NCI-H69 (cell line): ENCODE results near the gene ZNF486.
"Not testable (repeated sequence)": the region's sequence is repeated elsewhere in the genome, so short reads cannot be mapped to it uniquely, and the experiment has no call there.

Experiments used
- DNase-seq: peaks from one replicate; lab custom pipeline; 2025; lab: John Stamatoyannopoulos, UW

ZNF486 gene

DNA sequence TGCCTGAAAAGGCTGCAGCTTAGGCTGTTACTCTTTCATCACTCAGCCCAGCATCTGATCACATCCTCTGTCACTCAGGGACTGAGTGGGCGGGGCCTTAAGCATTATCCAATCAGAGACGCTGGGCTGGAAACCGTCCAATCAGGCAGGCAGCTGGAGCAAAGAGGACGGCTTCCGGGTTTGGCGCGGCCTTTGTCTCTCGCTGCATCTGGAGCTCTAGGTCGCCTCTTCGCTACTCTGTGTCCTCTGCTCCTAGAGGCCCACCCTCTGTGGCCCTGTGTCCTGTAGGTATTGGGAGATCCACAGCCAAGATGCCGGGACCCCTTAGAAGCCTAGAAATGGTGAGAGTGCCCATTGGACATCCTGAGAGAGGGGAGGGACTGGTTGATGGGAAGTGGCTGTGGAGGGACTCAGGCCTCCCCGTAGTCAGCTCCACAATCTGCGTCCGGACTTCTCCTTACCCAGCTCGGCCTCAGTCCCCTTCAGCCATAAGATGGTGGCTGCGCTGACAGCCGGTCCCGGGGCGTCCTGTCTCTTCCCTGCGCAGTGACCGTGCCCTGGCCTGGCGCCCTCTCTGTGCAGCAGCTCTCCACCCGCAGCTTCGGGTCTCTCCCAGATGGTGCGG is at the start of gene ZNF486:
Gene ZNF486, plus strand, starts transcription at position 195 of the 625 bp plus-strand sequence. Its CDS starts 117 bp downstream, at position 312.
- peak; percentile 99 for DNase-seq

DNA sequence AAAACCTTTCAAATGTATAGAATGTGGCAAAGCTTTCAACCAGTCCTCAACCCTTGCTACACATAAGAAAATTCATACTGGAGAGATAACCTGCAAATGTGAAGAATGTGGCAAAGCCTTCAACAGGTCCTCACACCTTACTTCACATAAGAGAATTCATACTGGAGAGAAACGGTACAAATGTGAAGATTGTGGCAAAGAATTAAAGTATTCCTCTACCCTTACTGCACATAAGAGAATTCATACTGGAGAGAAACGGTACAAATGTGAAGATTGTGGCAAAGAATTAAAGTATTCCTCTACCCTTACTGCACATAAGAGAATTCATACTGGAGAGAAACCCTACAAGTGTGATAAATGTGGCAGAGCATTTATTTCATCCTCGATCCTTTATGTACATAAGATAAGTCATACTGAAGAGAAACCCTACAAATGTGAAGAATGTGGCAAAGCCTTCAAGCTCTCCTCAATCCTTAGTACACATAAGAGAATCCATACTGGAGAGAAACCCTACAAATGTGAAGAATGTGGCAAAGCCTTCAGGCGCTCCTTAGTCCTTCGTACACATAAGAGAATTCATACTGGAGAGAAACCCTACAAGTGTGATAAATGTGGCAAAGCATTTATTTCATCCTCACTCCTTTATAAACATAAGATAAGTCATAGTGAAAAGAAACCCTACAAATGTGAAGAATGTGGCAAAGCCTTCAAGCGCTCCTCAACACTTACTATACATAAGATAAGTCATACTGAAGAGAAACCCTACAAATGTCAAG is 48.8 kb upstream of the ZNF486 start:
- DNase-seq: not testable (repeated sequence)

DNA sequence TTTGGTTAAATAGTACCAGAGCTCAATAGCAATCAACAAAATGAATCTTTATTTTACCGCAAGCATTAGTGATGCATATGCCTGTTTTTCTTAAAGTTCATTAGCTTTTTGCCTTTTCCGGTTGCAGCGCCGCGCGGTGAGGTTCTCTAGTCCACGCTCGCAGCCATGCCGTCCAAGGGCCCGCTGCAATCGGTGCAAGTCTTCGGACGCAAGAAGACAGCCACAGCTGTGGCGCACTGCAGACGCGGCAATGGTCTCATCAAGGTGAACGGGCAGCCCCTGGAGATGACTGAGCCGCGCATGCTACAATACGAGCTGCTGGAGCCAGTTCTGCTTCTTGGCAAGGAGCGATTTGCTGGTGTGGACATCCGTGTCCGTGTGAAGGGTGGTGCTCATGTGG is 42.1 kb upstream of the ZNF486 start:
- DNase-seq: no peak

DNA sequence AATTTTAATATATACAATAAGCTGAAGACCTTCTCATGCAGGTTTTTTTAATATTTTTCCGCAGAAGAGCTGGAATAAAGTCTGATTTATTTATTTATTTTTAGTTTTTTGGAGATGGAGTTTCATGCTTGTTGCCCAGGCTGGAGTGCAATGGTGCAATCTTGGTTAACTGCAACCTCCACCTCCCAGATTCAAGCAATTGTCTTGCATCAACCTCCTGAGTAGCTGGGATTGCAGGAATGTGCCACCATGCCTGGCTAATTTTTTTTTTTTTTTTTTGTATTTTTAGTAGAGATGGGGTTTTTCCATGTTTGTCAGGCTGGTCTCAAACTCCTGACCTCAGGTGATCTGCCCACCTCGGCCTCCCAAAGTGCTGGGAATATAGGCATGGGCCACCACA is 34.1 kb upstream of the ZNF486 start:
- not testable (repeated sequence) for DNase-seq

DNA sequence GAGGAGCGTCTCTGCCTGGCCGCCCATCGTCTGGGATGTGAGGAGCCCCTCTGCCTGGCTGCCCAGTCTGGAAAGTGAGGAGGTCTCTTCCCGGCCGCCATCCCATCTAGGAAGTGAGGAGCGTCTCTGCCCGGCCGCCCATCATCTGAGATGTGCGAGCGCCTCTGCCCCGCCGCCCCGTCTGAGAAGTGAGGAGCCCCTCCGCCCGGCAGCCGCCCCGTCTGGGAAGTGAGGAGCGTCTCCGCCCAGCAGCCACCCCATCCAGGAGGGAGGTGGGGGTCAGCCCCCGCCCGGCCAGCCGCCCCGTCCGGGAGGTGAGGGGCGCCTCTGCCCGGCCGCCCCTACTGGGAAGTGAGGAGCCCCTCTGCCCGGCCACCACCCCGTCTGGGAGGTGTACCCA is 29.3 kb upstream of the ZNF486 start:
- not testable (repeated sequence) for DNase-seq

DNA sequence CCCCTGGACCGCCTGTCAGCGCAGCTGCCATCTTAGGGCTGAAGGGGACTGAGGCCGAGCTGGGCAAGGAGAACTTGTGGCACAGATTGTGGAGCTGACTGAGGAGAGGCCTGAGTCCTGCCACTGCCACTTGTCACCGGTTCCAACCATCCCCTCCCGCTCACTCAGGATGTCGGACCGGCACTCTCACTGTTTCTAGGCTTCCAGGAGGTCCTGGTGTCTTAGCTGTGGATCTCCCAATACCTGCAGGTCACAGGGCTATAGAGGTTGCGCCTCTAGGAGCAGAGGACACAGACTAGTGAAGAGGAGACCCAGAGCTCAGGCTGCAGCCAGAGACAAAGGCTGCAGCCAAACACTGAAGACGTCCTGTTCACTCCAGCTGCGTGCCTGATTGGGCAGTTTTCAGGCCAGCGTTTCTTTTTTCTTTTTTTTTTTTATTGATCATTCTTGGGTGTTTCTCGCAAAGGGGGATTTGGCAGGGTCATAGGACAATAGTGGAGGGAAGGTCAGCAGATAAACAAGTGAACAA is 15.3 kb upstream of the ZNF486 start:
- DNase-seq: no peak

DNA sequence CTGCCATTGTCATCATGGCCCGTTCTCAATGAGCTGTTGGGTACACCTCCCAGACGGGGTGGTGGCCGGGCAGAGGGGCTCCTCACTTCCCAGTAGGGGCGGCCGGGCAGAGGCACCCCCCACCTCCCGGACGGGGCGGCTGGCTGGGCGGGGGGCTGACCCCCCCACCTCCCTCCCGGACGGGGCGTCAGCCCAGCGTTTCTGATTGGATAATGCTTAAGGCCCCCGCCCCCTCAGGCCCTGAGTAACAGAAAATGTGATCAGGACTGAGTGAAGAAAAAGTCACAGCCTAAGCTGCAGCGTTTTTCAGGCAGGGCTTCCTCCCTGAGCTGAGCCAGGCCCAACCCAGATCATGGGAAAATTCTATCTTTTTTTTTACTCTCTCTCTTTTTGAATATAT is 14.5 kb upstream of the ZNF486 start:
- DNase-seq: not testable (repeated sequence)

DNA sequence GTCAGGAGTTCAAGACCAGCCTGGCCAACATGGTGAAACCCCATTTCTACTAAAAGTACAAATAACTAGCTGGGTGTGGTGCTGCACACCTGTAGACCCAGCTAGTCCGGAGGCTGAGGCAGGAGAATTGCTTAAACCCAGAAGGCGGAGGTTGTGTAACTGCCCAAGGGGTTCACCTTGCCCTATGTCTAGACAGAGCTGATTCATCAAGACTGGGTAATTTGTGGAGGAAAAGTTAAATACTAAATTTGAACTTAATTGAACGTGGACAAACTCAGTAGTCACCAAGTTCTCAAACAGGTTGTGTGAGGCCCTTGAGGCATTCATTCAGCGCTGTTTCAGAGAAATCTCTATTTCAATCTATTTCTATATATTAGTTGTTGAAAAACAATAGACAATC is 13.7 kb upstream of the ZNF486 start:
- DNase-seq: peak; percentile 39

DNA sequence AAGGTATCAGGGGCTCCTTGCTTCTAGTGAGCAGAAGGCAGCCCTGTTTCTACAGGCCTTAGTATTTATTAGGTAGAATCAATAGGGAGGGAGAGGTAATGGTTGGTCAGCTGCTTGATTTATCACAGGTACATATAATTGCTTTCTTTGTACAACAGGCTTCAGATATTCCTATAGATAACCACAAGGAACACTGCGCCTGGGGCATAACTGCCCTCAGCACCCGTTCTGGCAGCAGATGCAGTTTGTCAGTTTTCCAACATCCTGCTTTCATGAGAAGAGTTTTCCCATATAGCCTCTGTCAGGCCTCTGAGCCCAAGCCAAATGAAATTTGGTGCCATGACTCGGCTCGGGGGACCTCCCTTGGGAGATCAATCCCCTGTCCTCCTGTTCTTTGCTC is 12.4 kb upstream of the ZNF486 start:
- DNase-seq: peak; percentile 66

DNA sequence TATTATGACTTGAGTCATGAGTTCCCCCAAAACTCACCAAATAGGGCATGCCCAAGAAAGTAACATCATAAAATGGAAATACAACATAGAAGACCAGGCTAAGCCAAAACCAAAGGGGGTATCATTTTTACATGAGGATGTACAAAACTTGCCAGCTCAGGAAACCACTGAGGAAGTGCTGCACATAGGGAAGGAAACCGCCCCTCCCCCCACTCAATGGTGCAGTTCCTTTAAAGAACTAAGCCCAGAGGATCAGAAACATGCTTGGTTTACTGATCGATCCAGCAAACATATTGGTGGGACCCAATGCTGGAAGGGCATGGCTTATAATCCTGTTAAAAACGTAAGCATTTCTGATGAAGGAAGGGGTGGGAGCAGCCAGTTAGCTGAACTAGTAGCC is 4.2 kb upstream of the ZNF486 start:
- no peak for DNase-seq

DNA sequence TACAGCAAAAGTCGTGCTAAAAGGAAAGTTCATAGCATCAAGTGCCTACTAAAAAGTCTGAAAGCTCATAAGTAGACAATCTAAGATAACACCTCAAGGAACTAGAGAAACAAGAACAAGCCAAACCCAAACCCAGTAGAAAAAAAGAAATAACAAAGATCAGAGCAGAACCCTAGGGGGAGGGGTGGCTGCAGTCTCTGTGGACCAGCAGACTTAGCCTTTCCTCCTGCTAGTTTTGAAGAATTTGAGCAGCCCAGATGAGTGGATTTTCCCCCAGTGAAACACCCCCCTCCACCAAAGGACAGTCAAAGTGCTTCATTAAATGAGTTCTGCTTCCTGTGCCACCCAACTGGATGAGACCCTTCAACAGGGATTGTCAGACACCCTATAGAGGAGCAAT is 2.6 kb upstream of the ZNF486 start:
- no peak for DNase-seq

DNA sequence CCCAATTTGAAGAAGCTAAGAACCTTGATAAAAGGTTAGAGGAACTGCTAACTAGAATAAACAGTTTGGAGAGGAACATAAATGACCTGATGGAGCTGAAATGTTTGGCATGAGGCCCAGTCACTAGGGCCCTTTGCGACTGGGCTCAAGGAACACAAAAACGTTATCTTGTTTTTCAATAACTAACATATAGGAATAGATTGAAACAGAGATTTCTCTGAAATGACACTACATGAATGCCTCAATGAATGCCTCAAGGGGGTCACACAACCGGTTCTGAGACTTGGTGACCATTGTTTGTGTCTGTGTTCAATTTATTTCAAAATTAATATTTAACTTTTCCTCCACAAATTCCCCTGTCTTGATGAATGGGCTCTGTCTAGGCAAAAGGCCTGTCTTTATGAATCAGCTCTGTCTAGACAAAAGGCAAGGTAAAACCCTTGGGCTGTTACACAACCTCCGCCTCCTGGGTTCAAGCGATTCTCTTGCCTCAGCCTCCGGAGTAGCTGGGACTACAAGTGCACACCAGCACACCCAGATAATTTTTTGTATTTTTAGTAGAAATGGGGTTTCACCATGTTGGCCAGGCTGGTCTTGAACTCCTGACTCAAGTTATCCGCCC is 932 bp upstream of the ZNF486 start:
- DNase-seq: no peak

DNA sequence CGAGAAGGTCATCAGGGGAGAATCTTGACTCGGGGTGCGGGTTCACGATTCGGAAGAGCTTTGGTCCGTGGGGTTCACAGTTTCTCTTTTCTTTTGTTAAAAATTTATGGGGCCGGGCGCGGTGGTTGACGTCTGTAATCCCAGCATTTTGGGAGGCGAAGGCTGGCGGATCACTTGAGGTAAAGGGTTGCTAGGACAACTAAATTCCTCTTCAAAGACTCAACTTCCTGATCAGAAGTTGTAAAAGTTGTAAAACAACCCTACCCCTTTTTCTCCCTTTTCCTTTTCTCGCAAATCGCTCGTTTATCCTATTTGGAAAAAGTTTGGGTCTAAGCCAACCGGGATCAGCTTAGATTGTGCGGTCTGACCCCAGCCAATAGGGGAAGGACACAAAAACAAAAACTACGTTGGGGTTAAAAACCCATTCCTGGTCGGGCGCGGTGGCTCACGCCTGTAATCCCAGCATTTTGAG is 673 bp downstream of the ZNF486 start:
- DNase-seq: no peak

DNA sequence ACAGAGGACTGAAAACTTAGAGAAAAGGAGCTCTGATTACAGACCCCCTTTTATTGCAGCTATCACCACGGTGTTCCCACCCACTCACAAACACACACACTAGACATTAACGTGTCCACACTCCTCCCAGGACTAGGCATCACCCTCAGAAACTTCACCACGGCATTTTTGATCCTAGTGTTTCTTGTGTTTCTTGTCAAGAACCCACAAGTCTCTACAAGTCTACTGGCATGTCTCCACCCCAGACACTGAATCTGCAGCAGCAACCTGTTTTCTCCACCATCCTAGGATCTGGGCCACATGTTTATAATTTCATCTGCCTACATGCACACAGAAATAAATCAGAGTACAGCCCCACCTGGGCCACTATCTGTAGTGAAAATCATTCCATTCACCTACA is 4.3 kb downstream of the ZNF486 start:
- DNase-seq: no peak

DNA sequence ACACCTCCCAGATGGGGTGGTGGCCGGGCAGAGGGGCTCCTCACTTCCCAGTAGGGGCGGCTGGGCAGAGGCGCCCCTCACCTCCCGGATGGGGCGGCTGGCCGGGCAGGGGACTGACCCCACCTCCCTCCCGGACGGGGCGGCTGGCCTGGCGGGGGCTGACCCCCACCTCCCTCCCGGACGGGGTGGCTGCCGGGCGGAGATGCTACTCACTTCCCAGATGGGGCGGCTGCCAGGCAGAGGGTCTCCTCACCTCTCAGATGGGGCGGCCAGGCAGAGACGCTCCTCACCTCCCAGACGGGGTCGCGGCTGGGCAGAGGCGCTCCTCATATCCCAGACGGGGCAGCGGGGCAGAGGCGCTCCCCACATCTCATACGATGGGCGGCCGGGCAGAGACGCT is 8.8 kb downstream of the ZNF486 start:
- not testable (repeated sequence) for DNase-seq

DNA sequence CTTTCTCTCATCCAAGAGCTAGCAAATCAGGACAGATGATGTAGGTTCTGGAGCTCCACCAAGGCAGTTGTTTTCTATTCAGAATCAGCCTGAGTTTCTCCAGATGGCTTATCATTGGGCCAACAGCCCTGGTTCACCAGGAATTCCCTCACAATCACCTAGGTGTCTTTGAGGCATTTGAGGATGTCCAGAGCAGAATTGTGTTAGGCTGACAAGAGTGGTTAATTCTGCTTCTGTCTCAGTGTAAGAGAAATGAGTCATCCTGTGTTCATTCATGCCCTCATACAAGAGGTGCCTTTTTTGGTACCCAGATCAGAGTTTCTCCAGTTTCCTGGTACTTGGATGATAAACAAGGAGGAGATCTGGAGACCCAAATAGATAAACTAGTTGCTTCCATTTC is 12.9 kb downstream of the ZNF486 start:
- DNase-seq: not testable (repeated sequence)

DNA sequence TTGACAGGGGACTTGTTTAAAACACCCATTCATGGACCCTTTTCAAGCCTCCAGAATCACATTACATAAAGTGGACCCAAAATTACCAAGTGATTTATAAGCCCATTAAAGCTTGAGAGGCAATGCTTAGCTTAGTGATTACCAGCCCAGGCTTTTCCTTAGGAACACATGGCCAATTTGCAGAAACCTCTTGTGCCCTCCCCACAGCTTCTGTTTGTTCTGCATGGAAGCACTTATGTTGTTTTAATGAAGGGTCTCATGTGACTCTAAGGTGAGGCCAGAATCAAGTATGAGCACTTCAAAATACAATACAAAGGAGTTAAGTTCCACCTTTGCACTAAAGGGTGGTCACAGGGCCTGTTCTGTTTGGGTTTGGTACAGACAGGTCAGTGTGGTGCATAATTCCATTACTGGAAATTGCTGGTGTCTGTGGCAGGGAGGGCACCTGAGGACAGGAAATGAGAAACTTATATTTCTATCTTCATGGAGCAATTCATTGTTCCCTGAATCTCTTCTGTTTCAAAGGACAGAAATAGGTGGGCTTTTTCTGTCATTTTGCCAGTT is 15.3 kb downstream of the ZNF486 start:
- peak; percentile 97 for DNase-seq

DNA sequence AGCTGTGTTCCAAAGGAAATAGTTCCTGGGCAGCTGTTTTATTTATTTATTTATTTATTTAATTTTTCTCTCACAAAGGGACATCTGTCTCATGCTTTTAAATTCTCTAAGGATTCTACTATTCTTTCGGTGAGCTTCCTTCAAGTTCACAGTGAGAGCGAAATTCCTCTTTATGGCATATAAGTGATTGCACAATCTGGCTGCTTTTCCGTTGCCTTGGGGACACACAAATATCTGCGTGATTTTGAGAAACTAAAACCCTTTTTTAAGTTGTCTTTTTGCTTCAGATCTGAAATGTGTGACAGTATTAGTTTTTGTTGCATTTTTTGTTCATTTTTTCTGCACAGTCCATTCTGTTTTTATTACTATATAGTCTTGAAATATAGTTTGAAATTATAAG is 19.2 kb downstream of the ZNF486 start:
- DNase-seq: no peak

DNA sequence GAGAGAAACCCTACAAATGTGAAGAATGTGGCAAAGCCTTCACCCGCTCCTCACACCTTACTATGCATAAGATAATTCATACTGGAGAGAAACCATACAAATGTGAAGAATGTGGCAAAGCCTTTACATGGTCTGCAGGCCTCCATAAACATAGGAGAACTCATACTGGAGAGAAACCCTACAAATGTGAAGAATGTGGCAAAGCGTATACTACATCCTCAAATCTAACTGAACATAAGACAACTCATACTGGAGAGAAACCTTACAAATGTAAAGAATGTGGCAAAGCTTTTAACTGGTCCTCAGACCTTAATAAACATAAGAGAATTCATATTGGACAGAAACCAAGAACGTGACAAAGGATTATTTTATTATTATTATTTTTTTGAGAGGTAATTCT is 30.7 kb downstream of the ZNF486 start:
- DNase-seq: no peak

DNA sequence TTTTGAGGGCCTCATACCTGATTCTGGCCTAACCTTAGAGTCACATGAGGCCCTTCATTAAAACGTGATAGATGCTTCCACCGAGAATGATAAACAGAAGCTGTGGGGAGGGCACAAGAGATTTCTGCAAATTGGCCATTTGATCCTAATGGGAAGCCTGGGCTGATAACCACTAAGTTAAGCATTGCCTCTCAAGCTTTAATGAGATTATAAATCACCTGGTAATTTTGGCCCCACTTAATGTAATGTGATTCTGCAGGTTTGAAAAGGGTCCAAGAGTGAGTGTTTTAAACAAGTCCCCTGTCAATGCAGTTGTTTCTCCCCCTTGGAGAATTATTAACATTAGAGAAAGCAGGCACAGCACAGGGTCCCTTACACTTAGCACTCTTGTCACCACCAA is 42.0 kb downstream of the ZNF486 start:
- DNase-seq: peak; percentile 82

DNA sequence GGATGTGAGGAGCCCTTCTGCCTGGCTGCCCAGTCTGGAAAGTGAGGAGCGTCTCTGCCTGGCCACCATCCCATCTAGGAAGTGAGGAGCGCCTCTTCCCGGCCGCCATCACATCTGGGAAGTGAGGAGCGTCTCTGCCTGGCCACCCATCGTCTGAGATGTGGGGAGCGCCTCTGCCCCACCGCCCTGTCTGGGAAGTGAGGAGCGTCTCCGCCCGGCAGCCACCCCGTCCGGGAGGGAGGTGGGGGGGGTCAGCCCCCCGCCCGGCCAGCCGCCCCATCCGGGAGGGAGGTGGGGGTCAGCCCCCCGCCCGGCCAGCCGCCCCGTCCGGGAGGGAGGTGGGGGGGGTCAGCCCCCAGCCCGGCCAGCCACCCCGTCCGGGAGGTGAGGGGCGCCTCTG is 47.4 kb downstream of the ZNF486 start:
- not testable (repeated sequence) for DNase-seq

DNA sequence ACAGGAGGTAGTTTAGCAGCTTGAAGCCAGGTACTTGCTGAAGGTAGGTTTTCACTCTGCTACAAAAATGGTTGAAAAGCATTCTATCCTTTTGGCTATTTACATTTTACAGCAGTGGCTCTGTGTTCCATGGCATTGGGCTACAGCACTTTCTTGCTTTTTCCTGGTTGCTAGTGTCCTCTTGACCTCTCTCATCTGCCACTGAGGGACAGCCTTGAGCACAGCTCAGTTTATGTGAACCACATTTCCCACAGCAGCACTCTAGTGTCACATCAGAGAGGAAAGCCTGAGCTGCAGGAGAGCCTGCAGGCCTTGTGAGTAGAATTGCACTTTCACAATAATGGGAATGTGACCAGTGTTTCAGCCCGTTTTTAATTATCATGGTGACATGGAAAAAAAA is 54.6 kb downstream of the ZNF486 start:
- not testable (repeated sequence) for DNase-seq

DNA sequence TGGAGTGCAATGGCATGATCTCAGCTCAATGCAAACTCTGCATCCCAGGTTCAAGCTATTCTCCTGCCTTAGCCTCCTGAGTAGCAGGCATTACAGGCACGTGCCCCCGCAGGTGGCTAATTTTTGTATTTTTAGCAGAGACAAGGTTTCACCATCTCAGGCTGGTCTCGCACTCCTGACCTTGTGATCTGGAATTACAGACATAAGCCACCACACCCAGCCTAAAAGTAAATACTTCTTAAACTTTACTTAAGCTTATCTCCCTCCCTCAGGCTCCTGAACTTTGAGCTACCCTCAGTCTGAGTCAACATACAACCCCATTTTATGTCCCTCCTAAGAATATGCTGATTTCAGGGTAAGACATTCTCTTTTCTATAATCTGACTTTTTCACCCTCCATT is 66.1 kb downstream of the ZNF486 start:
- DNase-seq: no peak
